Activated T-cell treated with anti-CD3 and anti-CD28 coated beads, Interleukin-2, amount 50 U/mL, for 4 hours (primary cell): ENCODE measurements around the gene SMARCE1. TPM values are rescaled to one million over a fixed set of nuclear protein-coding genes. Genes with fewer than 3 reads are reported as not detected.

Experiments used
- ATAC-seq, 2 donors: fragments of 200-7000 bp; cut with Tn5 transposase; one replicate each; pipeline ENCODE4 v1.10.0; 2021
- DNase-seq: peaks from one replicate; pipeline ENCODE4 v3.0.0-alpha.2; 2020
- H3K27me3 Mint-ChIP-seq: one replicate; pipeline ENCODE4 v1.8.0; 2021; ENCODE audit warnings: low read depth, mixed read lengths
- H3K36me3 Mint-ChIP-seq: one replicate; pipeline ENCODE4 v1.8.0; 2022; ENCODE audit warnings: mixed read lengths; ENCODE audit not compliant: insufficient read depth
- H3K4me1 Mint-ChIP-seq: one replicate; pipeline ENCODE4 v1.8.0; 2021; ENCODE audit warnings: low read depth, mixed read lengths
- H3K4me3 Mint-ChIP-seq: one replicate; pipeline ENCODE4 v1.8.0; 2021; ENCODE audit warnings: mild to moderate bottlenecking, moderate library complexity, mixed read lengths
- H3K9me3 Mint-ChIP-seq: one replicate; pipeline ENCODE4 v1.8.0; 2021; ENCODE audit warnings: mixed read lengths
- total RNA-seq, 3 donors: library from RNA; stranded (reverse); gene quantifications; one replicate each; pipeline ENCODE4 v1.2.1, GENCODE V29; 2021

Gene SMARCE1
- total RNA-seq, 3 donors from 2014 or later, result 105 to 117 (median 106) TPM

DNA sequence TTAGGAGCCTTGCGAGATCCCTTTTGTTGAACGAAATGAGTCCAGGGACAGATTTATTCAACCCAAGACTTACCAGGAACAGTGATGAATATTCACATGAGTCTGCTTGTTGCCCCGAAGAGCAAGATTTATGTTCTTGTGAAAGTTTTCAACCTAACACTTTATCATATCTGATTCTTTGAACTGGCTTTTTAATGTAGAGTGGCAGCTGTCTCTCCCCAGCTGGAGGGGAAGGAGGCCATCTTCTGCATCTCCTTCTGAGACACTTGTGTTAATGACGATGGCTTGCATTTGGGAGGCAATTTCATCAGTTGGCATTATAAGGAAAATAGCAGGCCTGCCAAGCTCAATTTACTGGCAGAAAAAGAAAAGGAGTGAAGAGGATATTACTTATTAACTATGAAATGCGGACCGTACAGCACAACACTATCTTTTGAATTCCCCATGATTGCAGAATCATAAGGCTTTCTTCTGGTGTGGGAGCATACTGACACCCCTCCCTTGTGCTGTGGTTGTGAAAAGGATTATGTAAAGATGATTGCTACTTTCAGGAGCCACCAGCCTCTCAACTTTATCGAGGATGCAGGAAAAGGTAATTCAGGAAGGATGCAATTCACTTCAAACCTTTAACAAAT, 35.7 kb downstream of the SMARCE1 start:
- Mint-ChIP-seq H3K4me3 (no peak overlapping the region), H3K36me3 (no peaks in the 10 kb centered on the region), H3K9me3 (no peaks in the 10 kb centered on the region), H3K27me3 (no peaks in the 10 kb centered on the region), H3K4me1 (peaks cover 94% of the 10 kb centered on the region)
- no peak for DNase-seq
- no peak for ATAC-seq

DNA sequence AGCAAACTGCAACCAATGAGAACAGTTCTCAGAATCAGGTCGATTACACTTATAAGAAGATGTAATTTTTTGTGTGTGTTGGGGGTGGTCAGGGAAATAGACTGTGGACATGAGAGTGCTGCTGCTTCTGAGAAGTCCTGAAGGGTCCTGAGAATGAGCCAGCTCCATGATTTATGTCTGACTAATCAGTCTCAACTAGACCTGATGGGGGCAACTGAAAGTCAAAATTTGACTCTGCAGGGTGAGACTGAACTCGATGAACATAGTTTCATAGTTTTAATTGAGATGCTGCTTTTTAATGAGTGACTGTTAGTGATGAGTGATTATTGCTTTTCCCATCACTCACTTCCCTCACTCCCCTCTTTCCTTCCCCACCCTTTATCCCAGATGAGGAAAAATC, 37.3 kb downstream of the SMARCE1 start:
- ATAC-seq (peak; percentile 25 to 33), DNase-seq (no peak)
- Mint-ChIP-seq H3K4me1 (peaks cover 93% of the 10 kb centered on the region), H3K27me3 (no peaks in the 10 kb centered on the region), H3K36me3 (no peaks in the 10 kb centered on the region), H3K4me3 (peak overlapping the region; percentile 25), H3K9me3 (no peaks in the 10 kb centered on the region)

DNA sequence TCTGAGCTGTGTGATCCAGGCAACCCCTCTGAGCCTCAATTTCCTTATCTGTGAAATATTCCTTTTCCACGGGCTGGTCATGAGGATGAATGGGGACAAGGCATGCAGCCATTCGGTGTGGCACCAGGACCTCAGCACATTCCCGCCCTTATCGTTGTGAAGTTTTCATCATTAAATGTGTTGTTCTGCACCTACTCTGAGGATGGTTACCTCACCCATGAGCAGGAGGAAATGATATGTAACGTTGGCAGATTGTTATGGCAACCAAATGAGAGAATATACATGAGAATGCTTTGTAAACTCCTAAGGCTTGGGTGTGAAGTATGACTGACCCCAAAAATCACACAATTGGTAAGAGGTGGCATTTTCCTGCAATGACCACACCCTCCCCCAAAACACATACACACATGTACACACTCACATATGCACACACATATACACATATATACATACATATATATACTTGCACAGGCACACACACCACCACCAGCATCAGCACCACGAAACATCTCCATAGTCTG, 39.5 kb downstream of the SMARCE1 start:
- no peaks in the 10 kb centered on the region for H3K27me3 Mint-ChIP-seq
- peaks cover 93% of the 10 kb centered on the region for H3K4me1 Mint-ChIP-seq
- ATAC-seq (peak; percentile 38 to 57), DNase-seq (no peak)
- no peaks in the 10 kb centered on the region for H3K36me3 Mint-ChIP-seq
- peak overlapping the region; percentile 41 for H3K4me3 Mint-ChIP-seq
- H3K9me3 Mint-ChIP-seq, result no peaks in the 10 kb centered on the region

DNA sequence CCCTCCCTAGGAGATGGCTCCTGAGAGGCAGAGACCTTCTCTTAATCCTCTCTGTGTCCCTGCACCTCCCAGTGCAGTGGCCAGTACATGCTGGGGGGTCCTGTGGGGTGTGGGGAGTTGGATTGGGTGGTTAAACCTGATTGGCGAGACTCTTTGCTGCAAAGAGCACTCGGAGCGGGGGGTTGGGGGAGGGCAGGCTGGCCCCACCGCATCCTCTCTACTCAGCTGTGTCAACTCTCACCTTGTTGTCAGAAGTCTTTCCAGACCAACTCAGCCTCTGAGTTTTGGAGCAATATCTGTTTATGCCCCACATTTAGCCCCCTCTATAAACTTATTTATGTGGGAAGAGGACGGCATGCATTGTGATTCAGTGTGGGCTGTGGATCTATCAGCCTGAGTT, 40.0 kb downstream of the SMARCE1 start:
- no peaks in the 10 kb centered on the region for H3K27me3 Mint-ChIP-seq
- DNase-seq (no peak), ATAC-seq (peak; percentile 9)
- peaks cover 93% of the 10 kb centered on the region for H3K4me1 Mint-ChIP-seq
- H3K36me3 Mint-ChIP-seq, result no peaks in the 10 kb centered on the region
- H3K4me3 Mint-ChIP-seq, result peak overlapping the region; percentile 41
- H3K9me3 Mint-ChIP-seq, result no peaks in the 10 kb centered on the region

DNA sequence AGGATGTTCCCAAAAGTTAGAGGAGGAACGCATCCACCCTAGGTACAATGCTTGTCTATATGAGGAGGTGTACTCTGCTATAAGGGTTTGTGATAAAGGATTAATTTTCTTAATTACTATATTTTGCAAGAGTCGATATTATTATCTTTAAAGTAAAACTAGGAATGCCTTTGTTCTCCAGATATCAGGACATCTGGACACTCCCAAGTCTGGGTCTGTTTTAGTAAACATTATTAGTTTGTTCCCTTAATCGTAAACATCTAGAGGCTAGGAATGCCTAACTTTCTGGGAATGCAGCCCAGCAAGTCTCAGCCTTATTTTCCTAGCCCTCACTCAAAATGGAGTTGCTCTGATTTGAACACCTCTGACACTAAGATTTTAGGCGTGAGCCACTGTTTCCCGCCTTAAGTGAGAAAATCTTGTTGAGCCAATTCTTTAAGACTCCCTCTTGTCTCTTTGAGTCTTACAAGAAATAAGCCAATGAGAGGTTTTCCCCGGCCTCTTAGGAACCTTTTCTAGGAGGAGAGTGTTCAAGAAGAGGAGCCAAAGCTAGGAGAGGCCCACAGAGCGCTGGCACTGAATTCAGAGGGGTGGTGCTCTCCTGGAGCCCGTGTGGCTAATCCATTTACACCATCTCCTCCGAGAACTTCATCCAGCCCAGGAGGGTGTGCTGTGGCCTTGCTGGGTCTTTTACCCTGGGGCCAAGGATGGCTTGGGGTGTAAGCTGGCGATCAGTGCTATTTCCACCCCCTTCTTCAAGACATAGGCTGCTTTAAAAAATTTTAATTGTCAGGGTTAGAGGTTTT, 40.9 kb downstream of the SMARCE1 start:
- Mint-ChIP-seq H3K36me3 (no peaks in the 10 kb centered on the region), H3K4me3 (no peak overlapping the region), H3K27me3 (no peaks in the 10 kb centered on the region), H3K9me3 (no peaks in the 10 kb centered on the region), H3K4me1 (peaks cover 95% of the 10 kb centered on the region)
- ATAC-seq, result no peak
- DNase-seq, result no peak

DNA sequence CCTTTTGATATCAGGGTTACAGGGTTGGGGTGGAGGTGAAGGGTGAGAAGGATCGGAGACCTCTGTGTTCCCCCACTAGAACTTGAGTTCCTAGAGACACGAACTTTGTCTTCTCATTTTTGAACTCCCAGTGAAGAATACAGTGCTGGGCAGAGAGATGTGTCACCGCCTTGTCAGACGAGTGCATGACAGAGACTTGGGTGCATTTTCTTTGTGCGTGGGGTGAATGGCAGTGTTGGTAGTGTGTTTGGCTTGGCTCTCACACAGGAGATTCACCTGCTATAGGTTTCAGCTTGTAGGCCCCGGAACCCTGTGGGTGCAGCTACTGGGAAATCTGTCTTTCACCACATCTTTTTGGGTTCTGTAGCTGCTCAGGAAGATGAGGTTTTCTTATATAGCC, 42.3 kb downstream of the SMARCE1 start:
- ATAC-seq (peak; percentile 69 to 71), DNase-seq (peak; percentile 71)
- no peaks in the 10 kb centered on the region for H3K27me3 Mint-ChIP-seq
- peak overlapping the region; percentile 56 for H3K4me3 Mint-ChIP-seq
- peaks cover 97% of the 10 kb centered on the region for H3K4me1 Mint-ChIP-seq
- no peaks in the 10 kb centered on the region for H3K9me3 Mint-ChIP-seq
- no peaks in the 10 kb centered on the region for H3K36me3 Mint-ChIP-seq

DNA sequence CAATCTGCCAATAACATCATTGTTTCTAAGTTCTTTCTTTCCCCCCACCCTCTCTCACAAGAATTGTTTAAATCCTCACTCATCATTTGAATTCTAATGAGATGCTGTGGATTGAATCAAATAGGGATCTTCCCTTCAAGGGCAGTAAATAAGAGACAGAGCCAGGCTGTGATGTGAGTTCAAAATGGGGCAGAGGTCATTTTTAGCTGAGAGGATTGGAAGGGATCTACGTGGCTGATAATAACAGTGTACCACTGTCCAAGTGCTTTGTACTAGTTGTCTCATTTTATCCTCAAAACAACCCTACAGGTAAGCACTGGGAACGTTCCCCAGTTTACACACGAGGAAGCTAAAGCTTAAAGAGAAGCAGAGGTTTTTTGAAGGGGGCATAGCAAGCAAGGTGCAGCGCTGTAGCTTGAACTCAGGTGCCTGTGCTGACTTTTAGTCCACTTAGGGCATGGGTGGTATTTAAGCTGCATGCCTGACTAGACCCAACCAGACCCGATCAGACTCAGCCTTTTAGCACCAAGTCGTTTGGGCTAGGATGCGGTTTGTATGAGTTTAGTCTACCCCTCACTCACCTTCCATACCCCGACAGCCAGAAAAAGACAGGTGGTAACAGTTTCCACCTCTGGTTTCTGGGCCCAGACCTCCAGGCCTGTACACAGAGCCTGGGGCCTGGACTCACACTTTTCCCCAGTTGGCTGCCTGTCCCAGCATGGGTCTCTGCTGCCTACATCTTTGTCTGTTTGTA, 43.1 kb downstream of the SMARCE1 start:
- ATAC-seq, result no peak
- no peak for DNase-seq
- Mint-ChIP-seq H3K4me1 (peaks cover 97% of the 10 kb centered on the region), H3K27me3 (no peaks in the 10 kb centered on the region), H3K36me3 (no peaks in the 10 kb centered on the region), H3K9me3 (no peaks in the 10 kb centered on the region), H3K4me3 (peak overlapping the region; percentile 56)

DNA sequence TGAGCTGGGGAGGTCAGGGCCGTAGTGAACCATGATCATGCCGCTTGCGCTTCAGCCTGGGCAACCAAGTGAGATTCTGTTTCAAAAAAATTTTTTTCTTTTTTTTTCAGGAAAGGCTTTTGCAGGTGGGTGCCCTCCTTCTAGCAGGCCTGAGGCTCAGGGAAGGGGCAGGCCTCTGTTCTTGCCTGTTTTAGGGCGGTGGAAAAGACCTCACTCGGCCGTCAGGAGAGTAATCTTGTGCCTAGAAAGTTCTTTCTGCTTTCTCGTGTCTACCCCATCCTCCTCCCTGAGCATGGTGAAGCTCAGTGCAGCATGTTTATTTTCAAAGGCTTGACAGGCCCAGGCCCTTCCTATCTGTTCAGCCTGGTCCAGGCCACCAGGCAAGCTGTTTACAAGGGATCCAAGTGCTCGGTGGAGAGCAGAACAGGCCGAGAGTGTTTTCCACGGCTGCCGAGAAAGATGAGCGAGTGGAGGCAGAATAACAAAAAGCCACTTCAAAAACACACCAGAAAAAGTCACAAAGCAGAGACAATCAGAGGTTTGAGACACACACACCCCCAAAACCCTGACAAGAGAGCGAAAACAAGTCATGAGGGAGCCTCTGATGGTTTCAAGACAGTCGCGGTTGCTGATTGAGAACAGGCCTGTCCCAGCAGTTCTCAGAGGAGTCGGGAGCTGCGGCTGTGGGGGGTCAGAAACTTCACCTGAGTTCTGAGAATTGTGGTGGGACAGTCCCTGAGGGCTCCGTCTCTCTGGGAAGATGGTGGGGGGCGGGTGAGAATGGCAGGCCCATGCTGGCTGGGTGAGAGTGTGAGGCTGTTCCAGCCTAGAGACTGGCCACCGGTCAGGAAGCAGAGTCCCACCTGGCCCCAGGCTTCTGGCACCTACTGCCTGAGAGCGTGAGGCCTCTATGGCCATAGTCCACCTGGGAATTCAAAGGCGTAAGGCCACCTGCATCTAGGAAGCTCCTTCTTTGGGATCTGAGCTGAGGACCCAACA, 44.9 kb downstream of the SMARCE1 start:
- H3K4me3 Mint-ChIP-seq, result peak overlapping the region; percentile 69
- H3K36me3 Mint-ChIP-seq, result no peaks in the 10 kb centered on the region
- peak; percentile 53 to 56 for ATAC-seq
- H3K9me3 Mint-ChIP-seq, result no peaks in the 10 kb centered on the region
- H3K27me3 Mint-ChIP-seq, result no peaks in the 10 kb centered on the region
- H3K4me1 Mint-ChIP-seq, result peaks cover 97% of the 10 kb centered on the region
- DNase-seq, result peak; percentile 62

DNA sequence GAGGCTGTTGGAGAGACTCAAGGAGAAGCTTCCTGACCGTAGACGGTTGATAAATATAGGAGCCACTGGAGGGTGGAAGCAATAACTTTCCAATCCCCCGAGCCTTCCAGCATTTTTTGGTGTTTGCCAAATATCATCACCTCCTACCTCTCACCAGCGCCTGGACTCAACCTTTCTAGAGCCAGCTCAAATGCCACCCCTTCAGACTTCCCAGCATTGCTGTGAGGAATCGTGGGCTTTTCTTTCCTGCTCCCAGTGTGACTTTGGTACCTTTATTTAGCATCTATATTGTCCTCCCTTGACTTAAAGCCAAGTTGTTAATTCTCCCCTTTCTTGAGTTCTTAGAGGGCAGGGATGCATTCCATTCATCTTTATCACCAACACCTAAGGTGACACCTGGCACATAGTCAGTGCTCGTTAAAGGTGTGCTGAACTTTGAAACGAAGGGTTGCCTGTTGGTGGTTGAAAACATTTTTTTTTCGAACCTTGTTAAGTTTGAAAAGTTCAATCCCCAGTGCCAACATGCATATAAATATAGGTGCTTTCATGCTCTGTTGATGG, 47.1 kb downstream of the SMARCE1 start:
- ATAC-seq, result no peak

DNA sequence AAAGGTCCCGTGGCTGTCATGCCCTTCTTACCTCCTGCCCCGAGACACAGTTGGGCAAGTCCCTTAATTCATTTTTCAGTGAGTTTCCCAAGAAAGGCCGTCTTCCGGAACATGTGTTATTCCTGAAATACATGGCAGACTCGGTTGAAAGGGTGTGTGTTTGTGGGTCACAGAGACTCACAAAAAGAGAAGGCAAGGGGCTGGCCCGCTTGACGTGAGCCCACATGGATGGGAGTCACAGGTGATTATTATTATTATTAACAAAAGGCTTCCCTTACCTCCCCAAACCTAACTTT, 48.2 kb downstream of the SMARCE1 start:
- no peak for ATAC-seq
- no peak for DNase-seq

More for the DNA sequence above, 47.1 kb downstream of the SMARCE1 start:
- peaks cover 98% of the 10 kb centered on the region for H3K4me1 Mint-ChIP-seq
- H3K4me3 Mint-ChIP-seq, result peak overlapping the region; percentile 19
- no peaks in the 10 kb centered on the region for H3K9me3 Mint-ChIP-seq
- H3K27me3 Mint-ChIP-seq, result no peaks in the 10 kb centered on the region
- no peaks in the 10 kb centered on the region for H3K36me3 Mint-ChIP-seq
- no peak for DNase-seq

DNA sequence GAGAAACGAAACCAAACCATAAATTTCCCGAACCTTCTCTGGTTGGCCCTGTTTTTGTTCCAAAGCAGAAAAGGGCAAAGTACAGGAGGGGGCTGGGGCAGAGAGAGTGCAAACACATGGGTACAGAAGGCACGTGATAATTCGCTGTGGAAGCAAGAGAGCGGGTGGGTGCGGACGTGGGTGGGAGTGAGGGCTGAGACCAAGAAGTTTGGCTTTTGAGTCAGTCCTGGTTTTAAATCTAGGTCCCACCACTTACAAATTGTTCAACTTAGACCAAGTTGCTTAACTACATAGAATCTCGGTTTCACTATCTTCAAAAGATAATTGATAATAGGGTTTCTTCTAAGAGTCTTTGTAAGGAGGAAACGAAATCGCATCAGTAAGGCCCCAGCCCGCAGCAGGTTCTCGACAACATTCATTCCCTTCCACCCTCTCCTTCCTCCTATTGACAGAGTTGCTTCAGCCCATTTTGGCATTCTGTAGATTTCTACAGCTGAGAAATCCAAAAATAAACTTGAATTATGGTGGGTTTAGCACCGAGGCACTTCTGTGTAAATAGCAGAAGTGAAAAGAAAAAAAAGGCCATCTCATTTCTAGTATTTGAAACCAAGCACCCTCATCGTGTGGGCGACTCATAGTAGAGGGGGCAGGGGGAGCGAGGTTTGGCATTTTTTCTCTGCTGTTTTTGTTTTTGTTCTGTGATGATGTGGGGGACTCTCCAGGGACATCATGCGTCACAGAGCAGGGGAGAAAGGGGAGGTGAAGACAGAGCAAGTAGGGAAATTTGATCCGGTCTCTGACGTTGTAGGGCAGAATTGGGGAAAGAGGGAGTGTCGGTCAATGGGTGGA, 48.8 kb downstream of the SMARCE1 start:
- H3K9me3 Mint-ChIP-seq, result no peaks in the 10 kb centered on the region
- DNase-seq (peak; percentile 68), ATAC-seq (peak; percentile 50)
- no peaks in the 10 kb centered on the region for H3K36me3 Mint-ChIP-seq
- H3K27me3 Mint-ChIP-seq, result no peaks in the 10 kb centered on the region
- peak overlapping the region; percentile 48 for H3K4me3 Mint-ChIP-seq
- peaks cover 96% of the 10 kb centered on the region for H3K4me1 Mint-ChIP-seq

More for the DNA sequence above, 48.2 kb downstream of the SMARCE1 start:
- Mint-ChIP-seq H3K9me3 (no peaks in the 10 kb centered on the region), H3K27me3 (no peaks in the 10 kb centered on the region), H3K4me3 (peak overlapping the region; percentile 48), H3K4me1 (peaks cover 97% of the 10 kb centered on the region), H3K36me3 (no peaks in the 10 kb centered on the region)

DNA sequence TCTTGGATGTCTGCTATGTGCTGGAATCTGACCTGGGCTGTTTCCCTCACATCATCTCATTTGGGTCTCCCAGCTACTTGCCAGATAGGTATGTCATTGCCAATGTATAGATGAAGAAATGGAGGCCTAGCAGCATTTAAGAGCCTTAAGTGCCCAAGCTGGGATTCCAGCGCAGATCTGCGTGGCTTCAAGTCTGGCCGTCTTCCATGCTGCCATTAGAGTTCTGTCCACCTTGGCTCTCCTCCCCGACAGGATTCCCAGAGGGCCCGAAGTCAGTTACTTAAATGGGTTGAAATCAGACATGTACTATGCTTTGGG, 49.4 kb downstream of the SMARCE1 start:
- no peaks in the 10 kb centered on the region for H3K9me3 Mint-ChIP-seq
- peak overlapping the region; percentile 48 for H3K4me3 Mint-ChIP-seq
- H3K4me1 Mint-ChIP-seq, result peaks cover 92% of the 10 kb centered on the region
- DNase-seq, result no peak
- no peaks in the 10 kb centered on the region for H3K36me3 Mint-ChIP-seq
- H3K27me3 Mint-ChIP-seq, result no peaks in the 10 kb centered on the region
- no peak for ATAC-seq
